ENCODE data around the gene KCNN2. TPM values are rescaled to one million over a fixed set of nuclear protein-coding genes. Genes with fewer than 3 reads are reported as not detected.

The KCNN2 gene
- total and polyA plus RNA-seq, 2 donors from 2014 or later = 1.5 to 1.7 TPM

GRCh38 chr5:114327987-114328386 is 33.9 kb upstream of the KCNN2 start:
- Histone ChIP-seq H3K9me3 (ENCODE audit: control insufficient read depth in 2 of 3, insufficient read depth in 1 of 3, low read length in 3 of 3) (no peaks in the 10 kb centered on the region), H3K27ac (ENCODE audit: low read depth in 2 of 2, low read length in 2 of 2) (no peak overlapping the region), H3K4me1 (ENCODE audit: control insufficient read depth in 2 of 3, insufficient read depth in 2 of 3, low read depth in 1 of 3, low read length in 3 of 3) (no peaks in the 10 kb centered on the region), H3K27me3 (ENCODE audit: control insufficient read depth, insufficient read depth, low read length) (no peaks in the 10 kb centered on the region), H3K4me3 (ENCODE audit: low read length in 3 of 3) (no peak overlapping the region), H3K36me3 (ENCODE audit: control insufficient read depth in 2 of 3, insufficient read depth in 3 of 3, low read length in 3 of 3) (no peaks in the 10 kb centered on the region), H3K9ac (ENCODE audit: low read length in 3 of 3) (no peak overlapping the region)
- no peak for FAIRE-seq
- no peak for DNase-seq
- TF ChIP-seq CTCF (IDR thresholded peaks at IDR 0.05; ENCODE audit: borderline replicate concordance, extremely low read depth, insufficient read depth) = no peak
- intact Hi-C loops (cut with DNase I) = no loop called here

DNA sequence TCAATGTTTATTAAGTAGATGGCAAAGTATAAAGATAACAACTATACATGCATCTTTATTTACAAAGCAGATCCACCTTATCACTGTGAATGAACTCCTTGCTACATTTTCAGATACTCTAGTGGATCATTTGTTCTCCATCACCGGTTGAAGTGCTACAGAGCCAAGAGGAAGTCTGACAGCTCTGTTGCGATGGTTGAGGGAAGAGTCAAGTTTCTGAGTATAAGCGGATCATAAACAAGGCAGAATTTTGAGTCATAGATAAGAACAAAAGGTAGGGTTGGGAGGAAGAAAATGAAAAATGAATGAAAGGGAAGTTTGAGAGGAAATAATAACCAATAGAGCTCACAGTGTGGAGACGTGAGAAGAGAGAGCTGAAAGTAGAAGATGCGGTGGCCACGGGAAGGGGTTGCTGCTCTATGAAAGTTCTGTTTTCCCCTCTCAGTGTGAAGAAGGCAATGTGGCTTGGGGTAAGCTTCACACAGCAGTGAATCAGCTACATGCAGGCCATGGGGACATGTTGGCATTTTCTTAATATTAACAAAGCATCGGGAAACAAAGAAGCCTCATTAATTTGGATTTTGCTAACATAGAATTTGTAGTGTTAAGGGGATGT is 30.8 kb upstream of the KCNN2 start:
- Histone ChIP-seq H3K27me3 (ENCODE audit: control insufficient read depth, insufficient read depth, low read length) (no peaks in the 10 kb centered on the region), H3K4me1 (ENCODE audit: control insufficient read depth in 2 of 3, insufficient read depth in 2 of 3, low read depth in 1 of 3, low read length in 3 of 3) (no peaks in the 10 kb centered on the region), H3K4me3 (ENCODE audit: low read length in 3 of 3) (no peak overlapping the region), H3K36me3 (ENCODE audit: control insufficient read depth in 2 of 3, insufficient read depth in 3 of 3, low read length in 3 of 3) (no peaks in the 10 kb centered on the region), H3K27ac (ENCODE audit: low read depth in 2 of 2, low read length in 2 of 2) (no peak overlapping the region), H3K9me3 (ENCODE audit: control insufficient read depth in 2 of 3, insufficient read depth in 1 of 3, low read length in 3 of 3) (no peaks in the 10 kb centered on the region), H3K9ac (ENCODE audit: low read length in 3 of 3) (no peak overlapping the region)
- intact Hi-C loops (cut with DNase I) = no loop called here
- no peak for FAIRE-seq
- no peak for TF ChIP-seq CTCF (IDR thresholded peaks at IDR 0.05; ENCODE audit: borderline replicate concordance, extremely low read depth, insufficient read depth)
- DNase-seq = no peak

GRCh38 chr5:114332493-114332892 is 29.4 kb upstream of the KCNN2 start:
- Histone ChIP-seq H3K9me3 (ENCODE audit: control insufficient read depth in 2 of 3, insufficient read depth in 1 of 3, low read length in 3 of 3) (no peaks in the 10 kb centered on the region), H3K4me3 (ENCODE audit: low read length in 3 of 3) (no peak overlapping the region), H3K9ac (ENCODE audit: low read length in 3 of 3) (no peak overlapping the region), H3K4me1 (ENCODE audit: control insufficient read depth in 2 of 3, insufficient read depth in 2 of 3, low read depth in 1 of 3, low read length in 3 of 3) (no peaks in the 10 kb centered on the region), H3K27me3 (ENCODE audit: control insufficient read depth, insufficient read depth, low read length) (no peaks in the 10 kb centered on the region), H3K27ac (ENCODE audit: low read depth in 2 of 2, low read length in 2 of 2) (no peak overlapping the region), H3K36me3 (ENCODE audit: control insufficient read depth in 2 of 3, insufficient read depth in 3 of 3, low read length in 3 of 3) (no peaks in the 10 kb centered on the region)
- TF ChIP-seq CTCF (IDR thresholded peaks at IDR 0.05; ENCODE audit: borderline replicate concordance, extremely low read depth, insufficient read depth) = no peak
- intact Hi-C loops (cut with DNase I) = no loop called here
- no peak for FAIRE-seq
- DNase-seq = no peak

GRCh38 chr5:114332925-114333324 is 28.9 kb upstream of the KCNN2 start:
- H3K36me3 ChIP-seq (ENCODE audit: control insufficient read depth in 2 of 3, insufficient read depth in 3 of 3, low read length in 3 of 3) = no peaks in the 10 kb centered on the region
- H3K4me1 ChIP-seq (ENCODE audit: control insufficient read depth in 2 of 3, insufficient read depth in 2 of 3, low read depth in 1 of 3, low read length in 3 of 3) = no peaks in the 10 kb centered on the region
- TF ChIP-seq CTCF (IDR thresholded peaks at IDR 0.05; ENCODE audit: borderline replicate concordance, extremely low read depth, insufficient read depth) = no peak
- no peaks in the 10 kb centered on the region for H3K9me3 ChIP-seq (ENCODE audit: control insufficient read depth in 2 of 3, insufficient read depth in 1 of 3, low read length in 3 of 3)
- no peak overlapping the region for H3K4me3 ChIP-seq (ENCODE audit: low read length in 3 of 3)
- no peak overlapping the region for H3K9ac ChIP-seq (ENCODE audit: low read length in 3 of 3)
- FAIRE-seq = no peak
- H3K27ac ChIP-seq (ENCODE audit: low read depth in 2 of 2, low read length in 2 of 2) = no peak overlapping the region
- H3K27me3 ChIP-seq (ENCODE audit: control insufficient read depth, insufficient read depth, low read length) = no peaks in the 10 kb centered on the region
- intact Hi-C loops (cut with DNase I) = no loop called here
- DNase-seq = no peak
